Left ventricle myocardium inferior (tissue), 1 donor: ENCODE results near the gene AUH. TPM values are rescaled to one million over a fixed set of nuclear protein-coding genes. Genes with fewer than 3 reads are reported as not detected.

ENCODE experiments used
- DNase-seq: peaks from one replicate; pipeline ENCODE4 v3.0.0-alpha.2; 2020
- H3K27ac ChIP-seq: fragments of 200-600 bp; replicated peaks from 2 replicates; pipeline ENCODE4 v1.8.0; 2021
- H3K27me3 ChIP-seq: fragments of 200-600 bp; 2 replicates; pipeline ENCODE4 v1.8.0; 2021; ENCODE audit warnings: low read depth
- H3K36me3 ChIP-seq: fragments of 200-600 bp; 2 replicates; pipeline ENCODE4 v1.8.0; 2021
- H3K4me1 ChIP-seq: fragments of 200-600 bp; 2 replicates; pipeline ENCODE4 v1.8.0; 2021
- H3K4me3 ChIP-seq: fragments of 200-600 bp; 2 replicates; pipeline ENCODE4 v1.8.0; 2021; ENCODE audit warnings: mild to moderate bottlenecking, moderate library complexity
- H3K9me3 ChIP-seq: fragments of 200-600 bp; replicated peaks from 2 replicates; pipeline ENCODE4 v1.8.0; 2021
- intact Hi-C: fragments of 100-400 bp; cut with micrococcal nuclease; formaldehyde crosslinking; loops from one replicate; pipeline ENCODE4 v1.11.0; 2022
- total RNA-seq: library from RNA; stranded (reverse); fragmentation: NEBNext Ultra II Directional; extraction: Animal tissue kit (Norgen Biotek cat#: 25700); gene quantifications from one replicate; pipeline ENCODE4 v1.2.1, GENCODE V29; 2021
- TF ChIP-seq, protein P1 (sequence below): fragments of 200-600 bp; IDR thresholded peaks from 2 replicates; pipeline ENCODE4 v1.8.0; 2021; ENCODE audit warnings: antibody characterized with exemption, mild to moderate bottlenecking, borderline replicate concordance
- donor health status: DM: no; HTN: yes; CAD: no; lungs with severe emphysema.

AUH gene
- total RNA-seq, 1 donor from 2014 or later = 44.1 TPM

DNA sequence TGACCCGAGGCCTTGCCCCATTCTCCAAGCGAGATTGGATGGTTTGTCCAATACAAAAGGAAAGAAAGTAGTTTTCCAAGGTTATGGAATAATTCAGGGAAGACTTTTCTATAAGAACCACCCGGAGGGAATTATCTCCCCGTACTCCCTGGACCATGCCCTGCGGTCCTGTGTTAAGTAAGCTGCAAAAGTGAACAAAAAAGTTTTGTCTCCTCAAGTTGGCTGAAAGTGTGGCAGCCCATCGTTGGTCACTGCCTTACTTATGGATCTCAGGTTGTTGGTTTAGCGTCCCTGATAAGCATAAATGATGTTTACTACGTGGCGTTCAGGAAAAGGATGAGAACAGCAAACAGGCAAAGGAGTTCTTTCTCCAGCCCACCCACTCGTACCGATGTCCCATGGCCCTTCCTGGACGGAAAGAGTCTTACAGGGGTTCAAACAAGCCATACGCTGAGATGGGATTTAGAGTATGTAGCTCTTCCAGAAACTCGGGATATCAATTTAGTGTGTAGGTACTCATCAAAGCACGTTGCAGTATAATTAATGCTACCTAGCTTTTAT lies 413 bp upstream of the AUH start:
- H3K36me3 ChIP-seq = no peaks in the 10 kb centered on the region
- H3K4me1 ChIP-seq = peaks cover 50% of the 10 kb centered on the region
- intact Hi-C loops = no loop called here
- no peaks in the 10 kb centered on the region for H3K9me3 ChIP-seq
- H3K27me3 ChIP-seq = no peaks in the 10 kb centered on the region
- TF ChIP-seq, protein P1, sequence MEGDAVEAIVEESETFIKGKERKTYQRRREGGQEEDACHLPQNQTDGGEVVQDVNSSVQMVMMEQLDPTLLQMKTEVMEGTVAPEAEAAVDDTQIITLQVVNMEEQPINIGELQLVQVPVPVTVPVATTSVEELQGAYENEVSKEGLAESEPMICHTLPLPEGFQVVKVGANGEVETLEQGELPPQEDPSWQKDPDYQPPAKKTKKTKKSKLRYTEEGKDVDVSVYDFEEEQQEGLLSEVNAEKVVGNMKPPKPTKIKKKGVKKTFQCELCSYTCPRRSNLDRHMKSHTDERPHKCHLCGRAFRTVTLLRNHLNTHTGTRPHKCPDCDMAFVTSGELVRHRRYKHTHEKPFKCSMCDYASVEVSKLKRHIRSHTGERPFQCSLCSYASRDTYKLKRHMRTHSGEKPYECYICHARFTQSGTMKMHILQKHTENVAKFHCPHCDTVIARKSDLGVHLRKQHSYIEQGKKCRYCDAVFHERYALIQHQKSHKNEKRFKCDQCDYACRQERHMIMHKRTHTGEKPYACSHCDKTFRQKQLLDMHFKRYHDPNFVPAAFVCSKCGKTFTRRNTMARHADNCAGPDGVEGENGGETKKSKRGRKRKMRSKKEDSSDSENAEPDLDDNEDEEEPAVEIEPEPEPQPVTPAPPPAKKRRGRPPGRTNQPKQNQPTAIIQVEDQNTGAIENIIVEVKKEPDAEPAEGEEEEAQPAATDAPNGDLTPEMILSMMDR = no peak
- H3K4me3 ChIP-seq = peak overlapping the region; percentile 95
- peak overlapping the region; percentile 92 for H3K27ac ChIP-seq
- DNase-seq = no peak

DNA sequence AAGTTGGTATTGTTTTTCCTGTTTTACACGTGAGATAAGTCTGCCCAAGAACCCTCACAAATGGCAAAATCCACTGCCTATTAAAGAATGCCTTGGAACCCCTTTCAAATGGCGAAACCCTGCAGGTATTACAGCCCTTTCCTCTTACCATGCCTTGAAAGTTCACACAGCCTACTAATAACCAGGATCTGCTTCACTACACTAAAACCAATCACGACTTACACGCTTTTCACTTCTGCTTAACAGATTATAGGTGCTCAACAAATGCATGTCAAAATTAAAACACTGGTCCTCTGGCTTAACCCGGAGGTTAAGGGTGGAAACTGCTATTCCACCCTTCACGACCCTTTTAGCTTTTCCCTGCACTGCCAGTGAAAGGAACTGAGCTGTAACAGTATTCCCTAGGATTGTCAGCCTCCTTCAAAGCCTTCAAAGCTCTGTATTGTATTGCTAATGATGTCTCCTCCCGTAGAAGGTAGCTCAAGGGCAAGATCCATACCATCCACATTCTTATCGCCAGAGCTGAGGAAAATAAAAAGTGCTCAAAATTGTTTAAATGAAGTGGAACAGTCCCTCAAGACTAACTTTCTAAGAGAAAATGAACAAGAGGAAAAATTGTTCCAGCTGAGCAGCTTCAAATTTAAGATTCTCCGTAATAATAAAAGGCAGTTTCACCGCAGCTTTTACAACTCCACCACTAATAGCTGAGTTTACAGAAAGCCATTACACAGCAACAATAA lies 997 bp downstream of the AUH start:
- H3K27ac ChIP-seq = peak overlapping the region; percentile 92
- TF ChIP-seq, protein P1 = no peak

DNA sequence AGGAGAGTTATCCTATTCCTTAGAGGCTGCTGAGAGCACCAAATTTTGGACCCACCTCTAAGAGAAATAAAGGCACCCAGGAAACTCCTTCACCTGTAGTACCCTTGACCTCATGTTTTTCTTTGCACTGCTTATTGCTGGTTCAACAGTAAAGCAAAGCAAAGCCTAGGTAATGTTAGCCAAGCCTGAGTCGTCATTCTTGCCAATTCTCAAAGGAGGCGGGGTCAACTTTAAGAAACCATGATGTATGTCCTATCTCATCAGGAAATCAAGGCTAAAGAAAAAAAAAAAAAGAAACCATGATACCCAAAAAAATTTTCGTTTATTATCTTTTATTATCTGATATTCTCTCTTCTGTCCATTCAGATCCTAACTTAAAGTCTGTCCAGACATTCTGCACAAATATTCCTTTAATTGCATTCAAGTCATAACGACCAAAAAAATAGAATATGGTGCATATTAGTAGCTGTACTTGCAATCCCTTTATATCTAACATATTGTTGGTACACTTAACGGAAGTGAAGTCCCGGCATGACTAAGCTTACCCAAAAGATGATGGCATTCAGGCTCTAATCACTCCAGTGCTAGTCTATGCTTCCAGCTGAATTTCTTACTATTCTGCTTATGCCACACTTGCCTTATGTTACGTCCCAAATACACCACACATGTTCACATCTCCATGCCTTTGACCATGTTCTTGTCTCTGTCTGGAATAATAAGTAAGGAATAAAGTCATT lies 1.8 kb downstream of the AUH start:
- intact Hi-C loops = no loop called here
- Histone ChIP-seq H3K27me3 (no peaks in the 10 kb centered on the region), H3K4me1 (peaks cover 57% of the 10 kb centered on the region), H3K4me3 (peak overlapping the region; percentile 95), H3K9me3 (no peaks in the 10 kb centered on the region), H3K36me3 (peaks cover 16% of the 10 kb centered on the region), H3K27ac (peak overlapping the region; percentile 92)
- no peak for DNase-seq
- TF ChIP-seq, protein P1 = no peak

More for the DNA sequence above, 997 bp downstream of the AUH start:
- H3K4me3 ChIP-seq = peak overlapping the region; percentile 95
- intact Hi-C loops = no loop called here
- H3K36me3 ChIP-seq = peaks cover 9% of the 10 kb centered on the region
- no peak for DNase-seq
- peaks cover 57% of the 10 kb centered on the region for H3K4me1 ChIP-seq
- no peaks in the 10 kb centered on the region for H3K27me3 ChIP-seq
- no peaks in the 10 kb centered on the region for H3K9me3 ChIP-seq

DNA sequence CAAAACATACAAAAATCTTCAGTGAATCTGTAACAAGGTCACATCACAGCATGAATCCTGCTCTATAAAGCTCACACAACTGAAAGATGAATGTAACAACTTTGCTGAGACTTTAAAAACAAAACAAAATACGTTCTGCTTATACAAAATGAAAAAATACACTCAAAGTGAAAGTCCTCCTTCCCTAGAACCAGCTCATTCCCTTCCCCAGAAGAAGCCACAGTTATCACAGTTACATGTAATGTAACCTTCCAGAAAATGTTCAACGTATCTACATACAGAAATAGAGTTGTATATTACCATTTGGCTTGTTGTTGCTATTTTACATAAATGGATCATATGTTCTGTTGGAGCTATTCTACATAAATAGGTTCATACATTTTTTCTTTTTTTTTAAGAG lies 2.6 kb downstream of the AUH start:
- intact Hi-C loops = no loop called here
- no peak overlapping the region for H3K4me3 ChIP-seq
- H3K4me1 ChIP-seq = peaks cover 57% of the 10 kb centered on the region
- no peaks in the 10 kb centered on the region for H3K9me3 ChIP-seq
- no peaks in the 10 kb centered on the region for H3K27me3 ChIP-seq
- no peak overlapping the region for H3K27ac ChIP-seq
- DNase-seq = no peak
- TF ChIP-seq, protein P1 = no peak
- peaks cover 24% of the 10 kb centered on the region for H3K36me3 ChIP-seq

DNA sequence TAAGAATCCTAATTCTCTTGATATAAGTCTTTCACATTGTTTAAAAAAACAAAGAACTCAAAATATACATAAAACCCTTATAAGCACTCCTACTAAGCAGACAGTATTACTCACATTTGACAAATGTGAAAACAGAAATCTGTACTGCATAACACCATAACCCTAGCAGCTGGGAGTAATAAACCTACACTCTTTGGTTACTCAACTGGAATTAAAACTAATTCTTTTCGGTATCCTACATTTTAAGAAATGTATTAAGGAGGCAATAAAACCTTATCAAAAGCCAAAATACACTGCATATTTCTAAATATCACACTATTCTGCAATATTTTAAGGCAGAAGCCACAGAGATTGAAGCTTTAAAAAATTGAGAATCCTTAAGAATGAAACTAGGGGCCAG lies 6.8 kb downstream of the AUH start:
- Histone ChIP-seq H3K9me3 (no peaks in the 10 kb centered on the region), H3K27ac (no peak overlapping the region), H3K4me3 (no peak overlapping the region), H3K4me1 (peaks cover 33% of the 10 kb centered on the region), H3K27me3 (no peaks in the 10 kb centered on the region), H3K36me3 (peaks cover 55% of the 10 kb centered on the region)
- TF ChIP-seq, protein P1 = no peak
- DNase-seq = no peak
- intact Hi-C loops = no loop called here
